ENCODE results near the gene KDR.

GRCh38 chr4:55133951-55134350 lies 8.6 kb upstream of the KDR start:
- TF ChIP-seq NFRKB (IDR thresholded peaks at IDR 0.05) (no peak), SP1 (IDR thresholded peaks at IDR 0.05) (no peak), PKNOX1 (IDR thresholded peaks at IDR 0.05) (no peak), FOXM1 (IDR thresholded peaks at IDR 0.05; ENCODE audit: borderline replicate concordance) (no peak), FOXK2 (IDR thresholded peaks at IDR 0.05) (no peak), FOXA1 (IDR thresholded peaks at IDR 0.05) (no peak), HDGF (IDR thresholded peaks at IDR 0.05; ENCODE audit: borderline replicate concordance) (no peak), SUZ12 (IDR thresholded peaks at IDR 0.05) (no peak), ARNT (IDR thresholded peaks at IDR 0.05) (no peak)

Measured in HEK293T (cell line).